NT2/D1 (cell line): ENCODE measurements around the gene HBD.
"Not testable (repeated sequence)": the region's sequence is repeated elsewhere in the genome, so short reads cannot be mapped to it uniquely, and the experiment has no call there.

ENCODE experiments used
- DNase-seq: peaks from one replicate; pipeline ENCODE4 v3.0.0-alpha.2; 2011; ENCODE audit warnings: low read depth, low spot score
- H3K27me3 ChIP-seq: 2 replicates; pipeline ENCODE4 v1.6.0; 2011; ENCODE audit warnings: mild to moderate bottlenecking; ENCODE audit not compliant: insufficient read length, insufficient read depth
- H3K36me3 ChIP-seq: 2 replicates; pipeline ENCODE4 v1.6.1; 2011; ENCODE audit warnings: mild to moderate bottlenecking, low read length, mixed read lengths; ENCODE audit not compliant: insufficient read depth, insufficient read length
- H3K4me1 ChIP-seq: 2 replicates; pipeline ENCODE4 v1.5.1; 2011; ENCODE audit not compliant: insufficient read depth, insufficient read length
- H3K4me3 ChIP-seq: 2 replicates; pipeline ENCODE4 v1.5.1; 2011; ENCODE audit warnings: low read depth; ENCODE audit not compliant: insufficient read length
- H3K9ac ChIP-seq: 2 replicates; pipeline ENCODE4 v1.6.0; 2011; ENCODE audit warnings: low read depth; ENCODE audit not compliant: insufficient read length
- H3K9me3 ChIP-seq: 2 replicates; pipeline ENCODE4 v1.5.1; 2011; ENCODE audit warnings: mild to moderate bottlenecking, low read length; ENCODE audit not compliant: insufficient read depth
- SUZ12 ChIP-seq: IDR thresholded peaks from 2 replicates; pipeline ENCODE4 v1.6.1; 2011; ENCODE audit not compliant: insufficient read length, insufficient read depth; ENCODE audit errors: extremely low read depth
- YY1 ChIP-seq: IDR thresholded peaks from 2 replicates; pipeline ENCODE4 v1.6.1; 2011; ENCODE audit not compliant: insufficient read length, insufficient read depth
- ZNF274 ChIP-seq: IDR thresholded peaks from 2 replicates; pipeline ENCODE4 v1.6.1; 2011; ENCODE audit warnings: mild to moderate bottlenecking, low read depth, low read length

Gene HBD

GRCh38 chr11:5266609-5267008 lies 32.3 kb upstream of the HBD start:
- Histone ChIP-seq H3K36me3 (no peaks in the 10 kb centered on the region), H3K4me1 (no peaks in the 10 kb centered on the region), H3K9me3 (no peaks in the 10 kb centered on the region), H3K4me3 (no peak overlapping the region), H3K9ac (no peak overlapping the region), H3K27me3 (no peaks in the 10 kb centered on the region)
- no peak for TF ChIP-seq SUZ12
- TF ChIP-seq YY1 = no peak
- no peak for TF ChIP-seq ZNF274
- no peak for DNase-seq

GRCh38 chr11:5265832-5266231 lies 31.5 kb upstream of the HBD start:
- H3K4me3 ChIP-seq = no peak overlapping the region
- DNase-seq = no peak
- H3K4me1 ChIP-seq = no peaks in the 10 kb centered on the region
- H3K9ac ChIP-seq = no peak overlapping the region
- no peaks in the 10 kb centered on the region for H3K9me3 ChIP-seq
- no peaks in the 10 kb centered on the region for H3K36me3 ChIP-seq
- H3K27me3 ChIP-seq = no peaks in the 10 kb centered on the region
- TF ChIP-seq YY1 = no peak
- TF ChIP-seq SUZ12 = no peak
- TF ChIP-seq ZNF274 = no peak

- H3K9me3 ChIP-seq = no peaks in the 10 kb centered on the region
- H3K4me3 ChIP-seq = no peak overlapping the region
- peaks cover 6% of the 10 kb centered on the region for H3K4me1 ChIP-seq
- no peak for TF ChIP-seq SUZ12
- peak; percentile 51 for TF ChIP-seq YY1
- no peaks in the 10 kb centered on the region for H3K36me3 ChIP-seq
- H3K27me3 ChIP-seq = no peaks in the 10 kb centered on the region
- DNase-seq = peak; percentile 71
- no peak overlapping the region for H3K9ac ChIP-seq
Measured at GRCh38 chr11:5258543-5259262, 24.4 kb upstream of the HBD start.

- H3K4me3 ChIP-seq = no peak overlapping the region
- H3K27me3 ChIP-seq = no peaks in the 10 kb centered on the region
- no peak overlapping the region for H3K9ac ChIP-seq
- H3K4me1 ChIP-seq = peaks cover 6% of the 10 kb centered on the region
- peak; percentile 60 for DNase-seq
- no peaks in the 10 kb centered on the region for H3K9me3 ChIP-seq
- TF ChIP-seq ZNF274 (no peak), SUZ12 (no peak), YY1 (no peak)
- no peaks in the 10 kb centered on the region for H3K36me3 ChIP-seq
Measured at GRCh38 chr11:5257296-5257695, 23.0 kb upstream of the HBD start.

GRCh38 chr11:5254646-5255413 lies 20.5 kb upstream of the HBD start, which contains the start of gene HBG2:
Gene HBG2, minus strand, starts transcription at chr11:5254781. Its CDS starts 53 bp downstream, at chr11:5254728.
- not testable (repeated sequence) for H3K27me3 ChIP-seq, DNase-seq, H3K9me3 ChIP-seq, H3K4me1 ChIP-seq, H3K9ac ChIP-seq, H3K4me3 ChIP-seq, H3K36me3 ChIP-seq

GRCh38 chr11:5254023-5254422 lies 19.7 kb upstream of the HBD start:
- H3K4me3 ChIP-seq, H3K9me3 ChIP-seq, H3K4me1 ChIP-seq, H3K27me3 ChIP-seq, H3K36me3 ChIP-seq, H3K9ac ChIP-seq, DNase-seq: not testable (repeated sequence)

GRCh38 chr11:5253440-5253839 lies 19.2 kb upstream of the HBD start:
- H3K36me3 ChIP-seq, H3K27me3 ChIP-seq, H3K9ac ChIP-seq, DNase-seq, H3K9me3 ChIP-seq, H3K4me1 ChIP-seq, H3K4me3 ChIP-seq: not testable (repeated sequence)

- Histone ChIP-seq H3K36me3 (no peaks in the 10 kb centered on the region), H3K4me3 (no peak overlapping the region), H3K9ac (no peak overlapping the region), H3K27me3 (no peaks in the 10 kb centered on the region), H3K9me3 (no peaks in the 10 kb centered on the region), H3K4me1 (no peaks in the 10 kb centered on the region)
- TF ChIP-seq SUZ12 = no peak
- TF ChIP-seq YY1 = no peak
- no peak for DNase-seq
Measured at GRCh38 chr11:5252919-5253265, 18.6 kb upstream of the HBD start.
